Gastroesophageal sphincter (tissue), 4 donors: ENCODE results near the gene RXRA. TPM values are rescaled to one million over a fixed set of nuclear protein-coding genes. Genes with fewer than 3 reads are reported as not detected.
A peak's percentile ranks its signal among the peaks of the same experiment; 100 is the strongest.

Source experiments
- ATAC-seq: fragments of 150-250 bp; one replicate; pipeline ENCODE4 v1.9.1; 2016; ENCODE audit warnings: mild to moderate bottlenecking, moderate library complexity
- H3K27ac ChIP-seq, 4 donors: fragments of 200-600 bp; sonication (generic) in 3 of 4; 1 replicate in 3 of 4; 2 replicates in 1 of 4; pipeline ENCODE4 v1.5.1; 2016 to 2019
- H3K27me3 ChIP-seq: fragments of 200-600 bp; sonication (generic); one replicate; pipeline ENCODE4 v1.5.1; 2019
- H3K36me3 ChIP-seq, 2 donors: fragments of 200-600 bp; sonication (generic); one replicate each; pipeline ENCODE4 v1.5.1; 2019; ENCODE audit warnings: control low read depth in 1 of 2
- H3K4me1 ChIP-seq, 3 donors: fragments of 200-600 bp; sonication (generic); 1 replicate in 2 of 3; 2 replicates in 1 of 3; pipeline ENCODE4 v1.5.1; 2016 to 2019; ENCODE audit warnings: control low read depth in 2 of 3
- H3K4me3 ChIP-seq, 2 donors: fragments of 200-600 bp; sonication (generic); one replicate each; pipeline ENCODE4 v1.5.1; 2019; ENCODE audit warnings: mild to moderate bottlenecking in 1 of 2, moderate library complexity in 1 of 2
- H3K9me3 ChIP-seq, 3 donors: fragments of 200-600 bp; sonication (generic); one replicate each; pipeline ENCODE4 v1.5.1; 2017 to 2019; ENCODE audit warnings: control low read depth in 2 of 3
- EP300 ChIP-seq: sonication (generic); formaldehyde crosslinking; IDR thresholded peaks from one replicate; pipeline ENCODE4 v1.6.1; 2017; ENCODE audit warnings: antibody characterized with exemption, mild to moderate bottlenecking
- POLR2A ChIP-seq, 2 donors: fragments of 450-650 bp; IDR thresholded peaks; one replicate each; pipeline ENCODE4 v1.6.1; 2017; ENCODE audit warnings: antibody characterized with exemption in 2 of 2, mild to moderate bottlenecking in 2 of 2, moderate library complexity in 1 of 2
- POLR2AphosphoS5 ChIP-seq: sonication (generic); formaldehyde crosslinking; IDR thresholded peaks from one replicate; pipeline ENCODE4 v1.6.1; 2017; ENCODE audit warnings: antibody characterized with exemption
- WGBS, 2 donors: methylation state at CpG; one replicate each; pipeline ENCODE4 v1.1.5; 2018; ENCODE audit warnings: low coverage in 1 of 2; 5-methylcytosine and 5-hydroxymethylcytosine counted together
- total RNA-seq, 4 donors: library from RNA; depleted of rRNA; stranded (reverse); fragments of >200 nt; gene quantifications; one replicate each; pipeline ENCODE4 v1.1.0, GENCODE V29; 2016
- TF ChIP-seq, protein P1 (sequence below), 4 experiments: fragments of 200-600 bp in 2 of 4; fragments of 450-650 bp in 2 of 4; sonication (generic) in 1 of 4; IDR thresholded peaks; one replicate each; pipeline ENCODE4 v1.5.1; 2017 to 2019; ENCODE audit warnings: antibody characterized with exemption in 4 of 4, mild to moderate bottlenecking in 2 of 4, moderate library complexity in 2 of 4

The RXRA gene
- total RNA-seq, 4 donors from 2014 or later: 45.1 to 78.9 (median 55.3) TPM

DNA sequence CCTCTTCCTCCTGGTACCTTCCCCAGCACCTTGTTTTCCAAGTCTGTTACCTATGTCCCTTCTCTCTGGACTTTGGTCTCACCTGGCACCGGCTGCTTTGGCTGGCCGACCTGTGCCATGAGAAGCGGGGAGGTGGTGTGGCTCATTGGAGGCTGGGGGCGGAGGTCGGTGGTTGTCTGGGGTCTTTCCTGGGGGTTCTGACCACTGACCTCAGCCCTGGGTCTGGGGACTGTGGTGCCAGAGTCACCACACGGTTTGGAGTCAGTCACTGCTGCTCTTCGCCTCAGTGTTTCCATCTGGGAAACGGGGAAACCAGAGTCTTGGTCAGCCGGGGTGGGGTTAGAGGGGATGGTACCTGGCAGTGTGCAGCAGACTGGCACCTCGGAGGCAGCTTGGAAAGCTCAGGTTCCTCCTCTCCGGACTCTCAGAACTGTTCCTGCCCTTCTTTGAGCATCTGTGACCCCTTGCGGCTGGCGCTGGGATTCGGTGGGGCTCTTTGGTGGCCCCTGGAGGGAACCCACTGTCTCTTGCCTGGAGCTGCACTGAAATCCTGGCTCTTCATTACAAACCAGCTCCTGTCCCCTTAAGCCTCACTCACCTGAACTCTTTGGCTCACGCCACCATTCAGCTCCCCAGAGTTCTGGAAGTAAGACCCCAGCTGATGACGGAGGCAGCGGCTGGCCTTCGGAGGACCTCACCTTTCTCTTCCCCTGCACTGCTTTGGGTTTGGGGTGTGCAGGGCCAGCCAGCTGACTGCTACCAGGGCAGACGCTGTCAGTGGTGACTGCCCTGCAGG lies 4.1 kb upstream of the RXRA start:
- WGBS, 2 donors: no CpG with 5 or more reads among the region's 19 CpGs
- no peaks in the 10 kb centered on the region for H3K27me3 ChIP-seq
- H3K27ac ChIP-seq: no peak overlapping the region
- H3K4me3 ChIP-seq: no peak overlapping the region
- peaks cover 0 to 36% (median 8%) of the 10 kb centered on the region in 3 donors for H3K4me1 ChIP-seq
- H3K36me3 ChIP-seq: no peaks in the 10 kb centered on the region
- H3K9me3 ChIP-seq: no peaks in the 10 kb centered on the region
- no peak for ATAC-seq
- TF ChIP-seq, protein P1, sequence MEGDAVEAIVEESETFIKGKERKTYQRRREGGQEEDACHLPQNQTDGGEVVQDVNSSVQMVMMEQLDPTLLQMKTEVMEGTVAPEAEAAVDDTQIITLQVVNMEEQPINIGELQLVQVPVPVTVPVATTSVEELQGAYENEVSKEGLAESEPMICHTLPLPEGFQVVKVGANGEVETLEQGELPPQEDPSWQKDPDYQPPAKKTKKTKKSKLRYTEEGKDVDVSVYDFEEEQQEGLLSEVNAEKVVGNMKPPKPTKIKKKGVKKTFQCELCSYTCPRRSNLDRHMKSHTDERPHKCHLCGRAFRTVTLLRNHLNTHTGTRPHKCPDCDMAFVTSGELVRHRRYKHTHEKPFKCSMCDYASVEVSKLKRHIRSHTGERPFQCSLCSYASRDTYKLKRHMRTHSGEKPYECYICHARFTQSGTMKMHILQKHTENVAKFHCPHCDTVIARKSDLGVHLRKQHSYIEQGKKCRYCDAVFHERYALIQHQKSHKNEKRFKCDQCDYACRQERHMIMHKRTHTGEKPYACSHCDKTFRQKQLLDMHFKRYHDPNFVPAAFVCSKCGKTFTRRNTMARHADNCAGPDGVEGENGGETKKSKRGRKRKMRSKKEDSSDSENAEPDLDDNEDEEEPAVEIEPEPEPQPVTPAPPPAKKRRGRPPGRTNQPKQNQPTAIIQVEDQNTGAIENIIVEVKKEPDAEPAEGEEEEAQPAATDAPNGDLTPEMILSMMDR (IDR thresholded peaks at IDR 0.05): no peak
- TF ChIP-seq POLR2A (IDR thresholded peaks at IDR 0.05) (no peak), EP300 (no peak), POLR2AphosphoS5 (no peak)

DNA sequence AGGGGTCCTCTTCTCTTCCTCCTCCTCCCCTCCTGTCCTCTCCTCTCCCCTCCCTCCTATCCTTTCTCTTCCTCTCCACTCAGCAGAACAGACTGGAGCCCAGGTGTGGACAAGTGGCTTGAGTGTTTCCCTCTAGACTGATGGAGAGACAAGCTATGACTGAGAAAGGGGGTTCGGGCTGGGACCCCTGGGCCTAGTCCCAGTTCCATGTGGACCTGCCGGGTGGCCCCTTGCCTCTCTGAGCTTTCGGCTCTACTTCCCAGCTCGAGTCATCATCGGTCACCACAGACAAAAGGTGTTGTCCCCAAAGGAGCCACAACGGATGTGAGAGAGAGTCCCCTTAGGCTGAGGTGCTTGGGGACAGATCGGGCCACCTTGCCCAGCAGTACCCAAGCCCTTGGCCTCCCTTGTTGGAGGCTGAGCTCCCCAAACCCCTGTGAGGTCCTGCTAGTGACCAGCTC lies 3.4 kb upstream of the RXRA start:
- H3K27ac ChIP-seq: peak overlapping the region in 2 of 4 donors; percentile 95 to 99
- peaks cover 0 to 37% (median 10%) of the 10 kb centered on the region in 3 donors for H3K4me1 ChIP-seq
- H3K27me3 ChIP-seq: no peaks in the 10 kb centered on the region
- H3K4me3 ChIP-seq: no peak overlapping the region
- H3K36me3 ChIP-seq: no peaks in the 10 kb centered on the region
- no peak for ATAC-seq
- H3K9me3 ChIP-seq: no peaks in the 10 kb centered on the region
- WGBS, 2 donors: no CpG with 5 or more reads among the region's 7 CpGs
- TF ChIP-seq, protein P1 (IDR thresholded peaks at IDR 0.05): no peak
- TF ChIP-seq EP300 (no peak), POLR2AphosphoS5 (no peak), POLR2A (IDR thresholded peaks at IDR 0.05) (no peak)

DNA sequence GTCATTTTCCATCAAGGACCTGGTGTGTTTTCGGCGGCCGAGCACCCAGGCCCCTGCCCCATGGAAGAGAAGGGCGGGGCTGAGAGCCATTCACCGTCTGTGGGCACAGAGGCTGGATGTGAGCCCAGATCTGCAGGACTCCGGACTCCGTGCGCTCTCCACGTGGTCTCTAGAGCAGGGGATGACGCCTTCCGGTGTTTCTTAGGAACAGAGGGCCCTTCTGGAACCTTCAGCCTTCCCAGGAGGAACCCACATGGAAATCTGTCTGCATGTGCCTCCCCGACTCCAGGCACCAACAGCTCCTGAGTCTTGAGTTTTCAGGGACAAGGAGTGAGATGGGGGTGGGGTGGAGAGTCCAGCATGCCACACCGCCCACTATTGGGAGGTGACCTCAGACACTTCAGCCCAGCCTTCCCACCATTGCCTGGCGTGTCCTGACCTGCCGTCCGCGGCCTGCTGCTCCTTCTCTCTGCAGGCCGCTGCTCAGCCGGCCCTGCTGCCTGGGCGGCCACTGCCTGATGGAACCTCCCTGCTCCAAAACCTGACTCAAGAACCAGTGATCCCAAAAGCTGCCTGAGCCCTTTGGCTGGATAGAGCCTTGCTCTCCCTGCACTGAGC lies 2.4 kb upstream of the RXRA start:
- 59 to 60% methylated on average over 7 to 14 of the region's 20 CpGs for WGBS, 2 donors
- Histone ChIP-seq H3K27ac (peak overlapping the region in 3 of 4 donors; percentile 95 to 99 (median 97)), H3K27me3 (no peaks in the 10 kb centered on the region), H3K36me3 (no peaks in the 10 kb centered on the region), H3K4me1 (peaks cover 0 to 41% (median 17%) of the 10 kb centered on the region in 3 donors), H3K9me3 (no peaks in the 10 kb centered on the region), H3K4me3 (no peak overlapping the region)
- no peak for TF ChIP-seq EP300
- TF ChIP-seq, protein P1 (IDR thresholded peaks at IDR 0.05): no peak
- TF ChIP-seq POLR2AphosphoS5: peak; percentile 13
- no peak for TF ChIP-seq POLR2A (IDR thresholded peaks at IDR 0.05)
- no peak for ATAC-seq

DNA sequence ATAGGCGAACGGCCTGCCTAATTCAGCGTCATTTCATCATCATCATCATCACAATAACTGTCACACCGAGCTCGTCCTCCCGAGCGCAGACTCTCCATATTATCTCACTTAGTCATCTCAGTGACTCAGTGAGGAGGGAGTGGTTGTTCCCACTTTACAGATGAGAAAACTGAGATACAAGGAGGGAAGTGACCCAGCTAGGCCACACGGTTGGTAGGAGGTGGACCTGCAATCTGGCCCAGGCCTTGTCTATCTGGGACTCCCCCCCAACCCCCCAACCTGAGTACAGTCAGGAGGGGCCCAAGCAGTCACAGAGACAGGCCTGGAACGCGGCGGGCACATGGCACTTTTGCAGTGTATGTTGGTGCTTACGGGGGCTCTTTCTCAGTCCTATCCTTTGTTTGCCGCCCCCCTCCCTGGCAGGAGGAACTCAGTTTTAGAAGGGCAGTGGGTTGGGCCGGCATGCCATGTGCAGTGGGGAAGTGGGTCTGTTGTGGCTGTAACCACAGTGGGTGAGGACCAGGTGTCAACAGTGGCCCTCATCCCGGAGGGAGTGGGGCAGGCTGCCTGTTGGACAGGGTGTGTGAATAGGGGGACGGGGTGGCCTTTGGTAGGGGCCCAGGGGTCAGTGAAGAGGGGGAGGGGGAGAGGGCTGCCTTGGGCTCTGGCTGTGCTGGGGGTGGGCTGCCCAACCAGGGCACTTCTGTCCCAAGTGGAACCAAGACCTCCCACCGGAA lies 1.7 kb upstream of the RXRA start:
- H3K4me1 ChIP-seq: peaks cover 0 to 48% (median 21%) of the 10 kb centered on the region in 3 donors
- no peaks in the 10 kb centered on the region for H3K36me3 ChIP-seq
- H3K4me3 ChIP-seq: peak overlapping the region in 1 of 2 donors; percentile 83
- no peaks in the 10 kb centered on the region for H3K27me3 ChIP-seq
- TF ChIP-seq POLR2AphosphoS5: no peak
- TF ChIP-seq, protein P1 (IDR thresholded peaks at IDR 0.05): no peak
- TF ChIP-seq EP300: no peak
- no peak for TF ChIP-seq POLR2A (IDR thresholded peaks at IDR 0.05)
- no peaks in the 10 kb centered on the region for H3K9me3 ChIP-seq
- no peak for ATAC-seq
- 20 to 66% methylated on average over 4 to 6 of the region's 17 CpGs for WGBS, 2 donors
- H3K27ac ChIP-seq: peak overlapping the region; percentile 95 to 99 (median 96)
